HepG2 (cell line): ENCODE measurements around the gene FIGLA. TPM values are rescaled to one million over a fixed set of nuclear protein-coding genes. Genes with fewer than 3 reads are reported as not detected.

ENCODE experiments used
- ATAC-seq: fragments of 200-7000 bp; cut with Tn5 transposase; 3 replicates; pipeline ENCODE4 v1.9.1; 2020; ENCODE audit warnings: mild to moderate bottlenecking, moderate library complexity
- BruUV-seq: library from RNA; stranded (reverse); fragments of 400-500 nt; replicated peaks from 2 replicates; lab custom pipeline; 2021; lab: Mats Ljungman, UMichigan
- CTCF ChIA-PET: fragments of 300-600 bp; formaldehyde crosslinking; extraction: SDS; loops from one replicate; lab custom pipeline; 2021; ENCODE audit warnings: low total read pairs, inconsistent platforms, low intra/inter-chr PET ratio; lab: Yijun Ruan, JAX
- POLR2A ChIA-PET: fragments of 350-600 bp; sonication (Branson Sonifier 250); formaldehyde crosslinking; loops from one replicate; lab custom pipeline; 2020; ENCODE audit warnings: antibody characterized with exemption, inconsistent platforms; lab: Yijun Ruan, JAX
- DNase-seq: peaks from one replicate; pipeline ENCODE4 v3.0.0-alpha.2; 2015; ENCODE audit warnings: low spot score
- FAIRE-seq: peaks from 3 replicates; lab custom pipeline; 2011; peaks lifted over from hg19 to GRCh38; lab: Jason Lieb, UNC
- H2AFZ ChIP-seq: one replicate; pipeline ENCODE4 v1.6.1; 2011; ENCODE audit warnings: low read length, inconsistent platforms
- H3K27ac ChIP-seq: fragments of 300-600 bp; 3 replicates; pipeline ENCODE4 v1.8.0; 2011; ENCODE audit warnings: mixed run types, mild to moderate bottlenecking, mixed read lengths, low read length, inconsistent platforms; ENCODE audit not compliant: insufficient read depth; ENCODE audit errors: extremely low read length
- H3K27me3 ChIP-seq, 2 experiments: fragments of 200-600 bp in 1 of 2; 2 replicates in 1 of 2; 3 replicates in 1 of 2; pipeline versions ENCODE4 v1.6.0 to v1.8.0; 2011; ENCODE audit warnings: low read length in 2 of 2, mild to moderate bottlenecking in 2 of 2, moderate library complexity in 2 of 2, inconsistent platforms in 1 of 2; ENCODE audit not compliant: insufficient read depth in 2 of 2, control insufficient read depth in 1 of 2
- H3K36me3 ChIP-seq, 2 experiments: fragments of 200-600 bp in 1 of 2; replicated peaks in 1 of 2; 2 replicates in 1 of 2; 3 replicates in 1 of 2; pipeline versions ENCODE4 v1.5.1 to v1.8.0; 2011; ENCODE audit warnings: low read length in 2 of 2, inconsistent platforms in 1 of 2; ENCODE audit not compliant: insufficient read depth in 2 of 2, control insufficient read depth in 1 of 2
- H3K4me1 ChIP-seq: 2 replicates; pipeline ENCODE4 v1.5.1; 2012; ENCODE audit warnings: low read length, inconsistent platforms; ENCODE audit not compliant: insufficient read depth
- H3K4me2 ChIP-seq: 2 replicates; pipeline ENCODE4 v1.6.0; 2011; ENCODE audit warnings: low read depth, low read length, inconsistent platforms
- H3K4me3 ChIP-seq, 3 experiments: fragments of 200-600 bp in 1 of 3; sonication (generic), shearing (Covaris generic) in 1 of 3; replicated peaks in 1 of 3; 2 replicates each; pipeline ENCODE4 v1.5.1; 2011 to 2016; ENCODE audit warnings: low read length in 3 of 3, inconsistent platforms in 2 of 3, low read depth in 2 of 3, mild to moderate bottlenecking in 2 of 3, control low read depth in 1 of 3, mixed read lengths in 1 of 3; ENCODE audit not compliant: insufficient read depth in 1 of 3
- H3K79me2 ChIP-seq: one replicate; pipeline ENCODE4 v1.6.1; 2011; ENCODE audit warnings: low read length, inconsistent platforms; ENCODE audit not compliant: insufficient read depth
- H3K9ac ChIP-seq: 2 replicates; pipeline ENCODE4 v1.6.0; 2011; ENCODE audit warnings: mild to moderate bottlenecking, low read depth, low read length, inconsistent platforms; ENCODE audit not compliant: insufficient read depth
- H3K9me3 ChIP-seq: 2 replicates; pipeline ENCODE4 v1.5.1; 2012; ENCODE audit warnings: mild to moderate bottlenecking, low read length
- H4K20me1 ChIP-seq: 2 replicates; pipeline ENCODE4 v1.6.0; 2011; ENCODE audit warnings: inconsistent platforms, mild to moderate bottlenecking, low read length, moderate library complexity; ENCODE audit not compliant: insufficient read depth
- CENPX ChIP-seq: sonication (generic); formaldehyde crosslinking; IDR thresholded peaks from 2 replicates; pipeline ENCODE4 v1.9.0; 2021; ENCODE audit warnings: mild to moderate bottlenecking, missing genetic modification reagents, moderate library complexity
- CREB1 ChIP-seq, 2 experiments: fragments of 450-650 bp in 1 of 2; IDR thresholded peaks; 2 replicates each; pipeline ENCODE4 v1.6.1; 2016 to 2017; ENCODE audit warnings: control low read depth in 1 of 2, mild to moderate bottlenecking in 1 of 2, missing compliant biosample characterization in 1 of 2, missing genetic modification characterization in 1 of 2
- GATA4 ChIP-seq: sonication (generic); IDR thresholded peaks from 2 replicates; pipeline ENCODE4 v1.6.1; 2016; ENCODE audit warnings: antibody characterized with exemption, low read depth, borderline replicate concordance
- HES4 ChIP-seq: sonication (generic); formaldehyde crosslinking; IDR thresholded peaks from 2 replicates; pipeline ENCODE4 v1.9.0; 2021; ENCODE audit warnings: mild to moderate bottlenecking, missing genetic modification reagents, borderline replicate concordance
- HNRNPL ChIP-seq: fragments of 200-400 bp; formaldehyde crosslinking; IDR thresholded peaks from 2 replicates; pipeline ENCODE4 v1.6.1; 2017; ENCODE audit warnings: mild to moderate bottlenecking, low read depth, low read length
- HNRNPUL1 ChIP-seq: fragments of 200-400 bp; formaldehyde crosslinking; IDR thresholded peaks from 2 replicates; pipeline ENCODE4 v1.6.1; 2017; ENCODE audit warnings: low read depth, mild to moderate bottlenecking, low read length, moderate library complexity
- PHB2 ChIP-seq: fragments of 450-650 bp; IDR thresholded peaks from 2 replicates; pipeline ENCODE4 v1.6.1; 2018; ENCODE audit not compliant: partially characterized antibody
- ZKSCAN8 ChIP-seq: IDR thresholded peaks from 2 replicates; pipeline ENCODE4 v1.6.1; 2016; ENCODE audit warnings: borderline replicate concordance, missing genetic modification reagents, missing compliant biosample characterization
- ZNF224 ChIP-seq: sonication (generic); formaldehyde crosslinking; IDR thresholded peaks from 2 replicates; pipeline ENCODE4 v1.5.0; 2020; ENCODE audit warnings: mild to moderate bottlenecking, missing genetic modification reagents
- ZNF510 ChIP-seq: sonication (generic); formaldehyde crosslinking; IDR thresholded peaks from 2 replicates; pipeline ENCODE4 v1.4.0; 2020; ENCODE audit warnings: low read depth, mild to moderate bottlenecking, missing genetic modification reagents
- ZNF589 ChIP-seq: sonication (generic); formaldehyde crosslinking; conservative IDR thresholded peaks from 2 replicates; pipeline ENCODE4 v1.8.0; 2022; ENCODE audit warnings: mild to moderate bottlenecking, moderate library complexity, missing genetic modification reagents
- ZNF609 ChIP-seq: sonication (generic); formaldehyde crosslinking; IDR thresholded peaks from 2 replicates; pipeline ENCODE4 v1.4.0; 2020; ENCODE audit warnings: mild to moderate bottlenecking, missing genetic modification reagents, borderline replicate concordance
- ZNF670 ChIP-seq: sonication (generic); formaldehyde crosslinking; IDR thresholded peaks from 2 replicates; pipeline ENCODE4 v1.8.0; 2022; ENCODE audit warnings: mild to moderate bottlenecking, missing genetic modification reagents, borderline replicate concordance
- ZNF672 ChIP-seq: sonication (generic); formaldehyde crosslinking; IDR thresholded peaks from 2 replicates; pipeline ENCODE4 v1.8.1; 2022; ENCODE audit warnings: missing genetic modification reagents
- ZNF674 ChIP-seq: sonication (generic); formaldehyde crosslinking; IDR thresholded peaks from 2 replicates; pipeline ENCODE4 v1.5.0; 2020; ENCODE audit warnings: low read depth, mild to moderate bottlenecking, missing genetic modification reagents
- WGBS: methylation state at CpG from one replicate; pipeline ENCODE4 v1.1.6; 2017; ENCODE audit warnings: low lambda C conversion rate; 5-methylcytosine and 5-hydroxymethylcytosine counted together
- in situ Hi-C: cut with HindIII; loops from 2 replicates; pipeline ENCODE4 v1.10.0; 2017; ENCODE audit warnings: low pct_unique_long_range_greater_than_20kb; ENCODE audit not compliant: extremely low pct_ligation_motif_present
- intact Hi-C: fragments of 100-400 bp; cut with micrococcal nuclease; formaldehyde crosslinking; loops from one replicate; pipeline ENCODE4 v1.10.0; 2022; ENCODE audit not compliant: unreplicated experiment
- polyA plus RNA-seq, 8 experiments: library from polyadenylated mRNA; depleted of rRNA in 3 of 8; stranded (reverse) in 7 of 8; unstranded in 1 of 8; fragments of >200 nt; fragmentation: Illumina TruSeq in 4 of 8; extraction: Trizol in 4 of 8; gene quantifications; 2 replicates each; pipeline versions ENCODE4 v1.2.1 to v1.2.3, GENCODE V29; 2011 to 2016; ENCODE audit warnings: low read depth in 4 of 8, missing spikeins in 1 of 8, mixed read lengths in 1 of 8; ENCODE audit not compliant: insufficient read depth in 1 of 8
- total RNA-seq, 5 experiments: library from RNA; depleted of rRNA; stranded (reverse); fragments of >200 nt; fragmentation: Illumina TruSeq; extraction: Trizol; gene quantifications; 2 replicates each; pipeline ENCODE4 v1.2.3, GENCODE V29; 2016; ENCODE audit warnings: low read depth in 1 of 5

The FIGLA gene
- total and polyA plus RNA-seq, 2 of the 13 experiments (the other 11 are each of a cell fraction or from before 2014, with no cell fraction given): not detected

GRCh38 chr2:70806013-70806412, 15.6 kb upstream of the FIGLA start:
- Histone ChIP-seq H3K4me1 (peaks cover 64% of the 10 kb centered on the region), H3K27me3 (no peaks in the 10 kb centered on the region), H3K9ac (no peak overlapping the region), H4K20me1 (no peaks in the 10 kb centered on the region), H3K79me2 (no peaks in the 10 kb centered on the region), H3K9me3 (no peaks in the 10 kb centered on the region), H3K27ac (no peak overlapping the region), H2AFZ (no peak overlapping the region), H3K36me3 (no peaks in the 10 kb centered on the region), H3K4me3 (no peak overlapping the region), H3K4me2 (no peak overlapping the region)
- no peak for FAIRE-seq
- in situ Hi-C loops: no loop called here
- BruUV-seq: no TSS peak
- ChIA-PET CTCF (no interaction called here), POLR2A (no interaction called here)
- no peak for DNase-seq
- ATAC-seq: no peak
- intact Hi-C loops: loop anchor here (5.0 kb wide), 1 partner anchor 56 kb away; no protein-coding TSS in a partner anchor
- WGBS: 90% methylated on average over 5 of the region's 5 CpGs
- TF ChIP-seq HNRNPUL1 (no peak), CREB1 (IDR thresholded peaks at IDR 0.05) (no peak), CREB1 (CRISPR knock-in tag; IDR thresholded peaks at IDR 0.05) (no peak), ZKSCAN8 (no peak), HNRNPL (no peak), ZNF674 (CRISPR knock-in tag) (no peak), ZNF609 (CRISPR knock-in tag) (no peak), HES4 (CRISPR knock-in tag) (no peak), ZNF224 (CRISPR knock-in tag) (no peak), GATA4 (no peak), ZNF510 (CRISPR knock-in tag) (no peak), ZNF670 (CRISPR knock-in tag) (no peak), ZNF672 (CRISPR knock-in tag) (no peak), PHB2 (no peak), CENPX (CRISPR knock-in tag) (no peak), ZNF589 (CRISPR knock-in tag) (no peak)
- TF ChIP-seq, all 625 proteins: peak for 0
